Heart right ventricle (tissue), 16 donors: ENCODE results near the gene EFCAB11. TPM values are rescaled to one million over a fixed set of nuclear protein-coding genes. Genes with fewer than 3 reads are reported as not detected.

Experiments
- ATAC-seq, 8 donors: fragments of 200-7000 bp; cut with Tn5 transposase; one replicate each; pipeline ENCODE4 v1.9.1; 2020; ENCODE audit warnings: mild to moderate bottlenecking in 8 of 8, moderate library complexity in 8 of 8, moderate number of reproducible peaks in 1 of 8
- DNase-seq, 2 donors: peaks; one replicate each; pipeline ENCODE4 v3.0.0-alpha.2; 2020
- H3K27ac ChIP-seq, 10 donors: fragments of 200-600 bp; sonication (generic) in 2 of 10; one replicate each; pipeline versions ENCODE4 v1.5.0 to v1.8.0; 2020 to 2022; ENCODE audit warnings: mild to moderate bottlenecking in 3 of 10
- H3K27me3 ChIP-seq, 7 donors: fragments of 200-600 bp; one replicate each; pipeline ENCODE4 v1.8.0; 2021 to 2022; ENCODE audit warnings: mild to moderate bottlenecking in 2 of 7
- H3K36me3 ChIP-seq, 9 donors: fragments of 200-600 bp; sonication (generic) in 1 of 9; one replicate each; pipeline versions ENCODE4 v1.5.0 to v1.8.0; 2020 to 2022; ENCODE audit warnings: mild to moderate bottlenecking in 2 of 9
- H3K4me1 ChIP-seq, 9 donors: fragments of 200-600 bp; sonication (generic) in 1 of 9; one replicate each; pipeline versions ENCODE4 v1.5.0 to v1.8.0; 2020 to 2022; ENCODE audit warnings: mild to moderate bottlenecking in 4 of 9
- H3K4me3 ChIP-seq, 10 donors: fragments of 200-600 bp; sonication (generic) in 2 of 10; one replicate each; pipeline versions ENCODE4 v1.5.0 to v1.8.0; 2020 to 2022; ENCODE audit warnings: mild to moderate bottlenecking in 7 of 10, moderate library complexity in 2 of 10
- H3K9me3 ChIP-seq, 11 donors: fragments of 200-600 bp in 10 of 11; sonication (generic) in 2 of 11; one replicate each; pipeline versions ENCODE4 v1.5.0 to v1.8.0; 2013 to 2022; ENCODE audit warnings: mild to moderate bottlenecking in 2 of 11, control low read depth in 1 of 11, moderate library complexity in 1 of 11
- CTCF ChIP-seq, 9 donors: fragments of 200-600 bp; sonication (generic) in 2 of 9; IDR thresholded peaks; one replicate each; pipeline versions ENCODE4 v1.5.0 to v1.8.0; 2021 to 2022; ENCODE audit warnings: antibody characterized with exemption in 9 of 9, mild to moderate bottlenecking in 5 of 9, moderate library complexity in 1 of 9
- WGBS, 2 donors: extraction: QIAGEN DNeasy Blood & Tissue Kit; methylation state at CpG; one replicate each; pipeline ENCODE4 v1.1.7; 2013; ENCODE audit warnings: inconsistent platforms in 1 of 2; 5-methylcytosine and 5-hydroxymethylcytosine counted together
- intact Hi-C, 10 donors: fragments of 100-400 bp; cut with DNase I; formaldehyde crosslinking; loops; one replicate each; pipeline versions ENCODE4 v1.11.1 to v1.14.2; 2022
- polyA plus RNA-seq, 2 donors: library from polyadenylated mRNA; stranded (reverse); fragments of 200-250 nt; gene quantifications; one replicate each; pipeline ENCODE4 v1.2.3, GENCODE V29; 2013
- total RNA-seq, 10 donors: library from RNA; stranded (reverse); fragmentation: NEBNext Ultra II Directional in 3 of 10; extraction: Animal tissue kit (Norgen Biotek cat#: 25700) in 3 of 10; gene quantifications; one replicate each; pipeline versions ENCODE4 v1.2.1 to v1.2.4, GENCODE V29; 2021 to 2023
- donor health status: Arrhythmogenic right ventricular cardiomyopathy.
- donor health status: ischemic (EF 13 %, LVEDD 7.1; RV severe dilation, severe dysfunction).
- donor health status: healthy with polysubstance abuse.
- donor health status: DM: no; HTN: yes; CAD: no.
- donor health status: DM: no; HTN: no; CAD: no.
- donor health status: ischemic (EF 25% LVEDD 6.9; RV normal size, moderate dysfunction).
- donor health status: ischemic (EF 25% LVEDD 5.7; RV mildly dilated, moderate dysfunction).
- donor health status: healthy.
- donor health status: DM: yes; HTN: yes; CAD: no.
- donor health status: Ischemic cardiomyopathy.
- donor health status: ischemic (EF 35%, LVEDD 5.7; RV mildly dilated, moderate dysfunction).
- donor health status: nonischemic (EF 11% LVEDD 7.7; RV severe dilation, severe dysfunction).
- donor health status: DM: yes; HTN: yes; CAD: no.
- donor health status: PGD.
- donor health status: ischemic (EF 29% LVEDD 5.4; RV normal size, mild dysfunction).
- donor health status: nonischemic (EF 23%, LVEDD 6.1; RV moderate dilation, normal function).

The EFCAB11 gene
- total and polyA plus RNA-seq, 12 donors = 0.95 to 6.7 (median 3.4) TPM

- intact Hi-C loops = no loop called here
- no peak overlapping the region for H3K27ac ChIP-seq
- ATAC-seq (no peak), DNase-seq (no peak)
- no peaks in the 10 kb centered on the region for H3K27me3 ChIP-seq
- no peak for TF ChIP-seq CTCF (IDR thresholded peaks at IDR 0.05)
- 98 to 100% methylated on average over 1 of the region's 1 CpG for WGBS, 2 donors
- peaks cover 0 to 17% (median 0%) of the 10 kb centered on the region in 9 donors for H3K4me1 ChIP-seq
- peaks cover 0 to 7% (median 0%) of the 10 kb centered on the region in 11 donors for H3K9me3 ChIP-seq
- no peaks in the 10 kb centered on the region for H3K36me3 ChIP-seq
- H3K4me3 ChIP-seq = no peak overlapping the region
Measured at GRCh38 chr14:89856871-89857345, 97.6 kb downstream of the EFCAB11 start.

DNA sequence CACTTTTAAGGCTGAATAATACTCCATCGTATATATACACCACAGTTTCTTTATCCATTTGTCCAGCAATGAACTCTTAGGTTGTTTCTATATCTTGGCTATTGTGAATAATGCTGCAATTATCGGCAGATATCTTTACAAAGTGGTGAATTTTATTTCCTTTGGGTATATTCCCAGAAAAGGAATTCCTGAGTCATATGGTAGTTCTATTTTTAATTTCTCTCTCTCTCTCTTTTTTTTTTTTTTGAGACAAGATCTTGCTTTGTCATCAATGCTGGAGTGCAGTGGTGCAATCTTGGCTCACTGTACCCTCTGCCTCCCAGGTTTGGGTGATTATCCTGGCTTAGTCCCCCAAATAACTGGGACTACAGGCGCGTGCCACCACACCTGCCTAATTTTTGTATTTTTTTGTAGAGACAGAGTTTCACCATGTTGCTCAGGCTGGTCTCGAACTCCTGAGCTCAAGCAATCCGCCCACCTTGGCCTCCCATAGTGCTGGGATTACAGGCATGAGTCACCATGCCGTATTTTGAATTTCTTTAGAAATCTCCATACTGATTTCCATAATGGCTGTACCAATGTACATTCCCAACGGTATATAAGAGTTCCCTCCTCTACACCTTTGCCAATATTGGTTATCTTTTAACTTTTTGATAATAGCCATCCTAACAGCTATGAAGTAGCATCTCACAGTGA is 98.4 kb downstream of the EFCAB11 start:
- no peaks in the 10 kb centered on the region for H3K9me3 ChIP-seq
- intact Hi-C loops = no loop called here
- no peaks in the 10 kb centered on the region for H3K27me3 ChIP-seq
- no peak for TF ChIP-seq CTCF (IDR thresholded peaks at IDR 0.05)
- no peak for DNase-seq
- H3K4me1 ChIP-seq = peaks cover 0 to 17% (median 0%) of the 10 kb centered on the region in 9 donors
- H3K27ac ChIP-seq = no peak overlapping the region
- no peak overlapping the region for H3K4me3 ChIP-seq
- 85 to 90% methylated on average over 8 of the region's 8 CpGs for WGBS, 2 donors
- ATAC-seq = peak in 1 of 8 donors; percentile 13
- H3K36me3 ChIP-seq = no peaks in the 10 kb centered on the region

GRCh38 chr14:89853936-89854693 is 100.4 kb downstream of the EFCAB11 start:
- ATAC-seq (peak in 1 of 8 donors; percentile 44), DNase-seq (no peak)
- Histone ChIP-seq H3K36me3 (no peaks in the 10 kb centered on the region), H3K4me3 (no peak overlapping the region), H3K4me1 (peaks cover 0 to 17% (median 0%) of the 10 kb centered on the region in 9 donors), H3K9me3 (no peaks in the 10 kb centered on the region), H3K27me3 (no peaks in the 10 kb centered on the region), H3K27ac (no peak overlapping the region)
- intact Hi-C loops = no loop called here
- no peak for TF ChIP-seq CTCF (IDR thresholded peaks at IDR 0.05)
- 74 to 75% methylated on average over 8 of the region's 8 CpGs for WGBS, 2 donors

DNA sequence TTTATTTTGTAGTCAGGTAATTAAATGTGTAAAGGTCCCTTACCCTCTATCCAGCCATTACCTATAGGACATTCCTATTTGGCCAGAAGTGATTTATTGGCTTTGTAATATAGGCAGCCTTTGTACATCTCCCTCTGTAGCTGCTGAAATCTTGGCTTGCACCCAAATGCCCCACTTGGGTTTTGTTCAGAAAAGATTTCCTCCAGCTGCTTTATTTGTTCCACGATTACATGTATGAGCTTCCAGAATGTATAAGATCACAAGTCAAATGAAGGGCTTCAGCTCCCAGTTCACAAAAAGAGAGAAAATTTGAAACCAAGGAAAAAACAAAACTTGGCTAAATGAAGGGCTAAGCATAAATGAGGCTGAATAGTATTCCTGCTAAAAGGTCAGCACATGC is 103.4 kb downstream of the EFCAB11 start:
- Histone ChIP-seq H3K27me3 (no peaks in the 10 kb centered on the region), H3K9me3 (peaks cover 0 to 4% (median 0%) of the 10 kb centered on the region in 11 donors), H3K4me1 (peaks cover 0 to 14% (median 0%) of the 10 kb centered on the region in 9 donors), H3K36me3 (no peaks in the 10 kb centered on the region), H3K27ac (no peak overlapping the region), H3K4me3 (no peak overlapping the region)
- intact Hi-C loops = no loop called here
- TF ChIP-seq CTCF (IDR thresholded peaks at IDR 0.05) = no peak
- ATAC-seq (no peak), DNase-seq (no peak)
- WGBS, 2 donors = 14 to 27% methylated on average over 1 of the region's 1 CpG
